Liver (tissue), 9 donors: ENCODE data around the gene PPP3CA. TPM values are rescaled to one million over a fixed set of nuclear protein-coding genes. Genes with fewer than 3 reads are reported as not detected.

Source experiments
- DNase-seq: peaks from one replicate; pipeline ENCODE4 v3.0.0-alpha.2; 2017; ENCODE audit warnings: low spot score
- H3K27ac ChIP-seq, 2 donors: one replicate each; pipeline ENCODE4 v1.7.0; 2013; ENCODE audit warnings: inconsistent platforms in 2 of 2, low read length in 2 of 2, control low read depth in 1 of 2, low read depth in 1 of 2, mild to moderate bottlenecking in 1 of 2
- H3K27me3 ChIP-seq, 4 donors: one replicate each; pipeline versions ENCODE4 v1.6.1 to v1.7.0; 2013; ENCODE audit warnings: low read length in 3 of 4, inconsistent platforms in 1 of 4, mild to moderate bottlenecking in 1 of 4, moderate library complexity in 1 of 4; ENCODE audit not compliant: control insufficient read depth in 4 of 4, insufficient read depth in 4 of 4
- H3K36me3 ChIP-seq, 4 donors: one replicate each; pipeline versions ENCODE4 v1.6.1 to v1.7.0; 2013; ENCODE audit warnings: low read length in 3 of 4, mild to moderate bottlenecking in 3 of 4, low read depth in 1 of 4, moderate library complexity in 1 of 4; ENCODE audit not compliant: control insufficient read depth in 4 of 4, insufficient read depth in 3 of 4
- H3K4me1 ChIP-seq, 4 donors: one replicate each; pipeline versions ENCODE4 v1.6.1 to v1.7.0; 2013; ENCODE audit warnings: low read length in 3 of 4, mild to moderate bottlenecking in 3 of 4, moderate library complexity in 1 of 4; ENCODE audit not compliant: control insufficient read depth in 4 of 4, insufficient read depth in 4 of 4
- H3K4me3 ChIP-seq, 3 donors: one replicate each; pipeline versions ENCODE4 v1.6.1 to v1.7.0; 2013; ENCODE audit warnings: low read length in 3 of 3, control low read depth in 1 of 3, low read depth in 1 of 3, mild to moderate bottlenecking in 1 of 3
- H3K9ac ChIP-seq, 2 donors: one replicate each; pipeline ENCODE4 v1.7.0; 2013; ENCODE audit warnings: low read length in 2 of 2, mild to moderate bottlenecking in 2 of 2, moderate library complexity in 2 of 2, control low read depth in 1 of 2, low read depth in 1 of 2
- H3K9me3 ChIP-seq, 4 donors: one replicate each; pipeline versions ENCODE4 v1.6.1 to v1.7.0; 2013; ENCODE audit warnings: low read length in 3 of 4; ENCODE audit not compliant: control insufficient read depth in 4 of 4
- ATF3 ChIP-seq: IDR thresholded peaks from 2 replicates; pipeline ENCODE4 v1.6.1; 2016; ENCODE audit warnings: antibody characterized with exemption
- CTCF ChIP-seq: fragments of 150-350 bp; IDR thresholded peaks from 2 replicates; pipeline ENCODE4 v1.5.1; 2017; ENCODE audit warnings: improper control_type of control experiment, low read depth, low read length; ENCODE audit not compliant: missing input control
- EGR1 ChIP-seq, 2 donors: IDR thresholded peaks; 2 replicates each; pipeline ENCODE4 v1.6.1; 2016 to 2018; ENCODE audit warnings: antibody characterized with exemption in 2 of 2, low read depth in 2 of 2
- FOXA1 ChIP-seq: IDR thresholded peaks from 2 replicates; pipeline ENCODE4 v1.6.1; 2016; ENCODE audit warnings: antibody characterized with exemption
- FOXA2 ChIP-seq: IDR thresholded peaks from 2 replicates; pipeline ENCODE4 v1.6.1; 2016; ENCODE audit warnings: antibody characterized with exemption
- HNF4A ChIP-seq, 2 donors: conservative IDR thresholded peaks; 2 replicates each; pipeline ENCODE4 v1.6.1; 2016; ENCODE audit warnings: antibody characterized with exemption in 2 of 2, mild to moderate bottlenecking in 2 of 2
- HNF4G ChIP-seq: IDR thresholded peaks from 2 replicates; pipeline ENCODE4 v1.6.1; 2016; ENCODE audit warnings: antibody characterized with exemption
- JUND ChIP-seq, 2 donors: IDR thresholded peaks; 2 replicates each; pipeline ENCODE4 v1.6.1; 2016; ENCODE audit warnings: antibody characterized with exemption in 2 of 2
- MAX ChIP-seq: IDR thresholded peaks from 2 replicates; pipeline ENCODE4 v1.6.1; 2016; ENCODE audit warnings: antibody characterized with exemption
- NR2F2 ChIP-seq: IDR thresholded peaks from 2 replicates; pipeline ENCODE4 v1.6.1; 2016; ENCODE audit warnings: antibody characterized with exemption
- RAD21 ChIP-seq, 2 donors: IDR thresholded peaks; 2 replicates each; pipeline ENCODE4 v1.6.1; 2016; ENCODE audit warnings: antibody characterized with exemption in 2 of 2, mild to moderate bottlenecking in 2 of 2
- REST ChIP-seq: IDR thresholded peaks from 2 replicates; pipeline ENCODE4 v1.6.1; 2016; ENCODE audit warnings: antibody characterized with exemption, mild to moderate bottlenecking
- RXRA ChIP-seq, 2 donors: IDR thresholded peaks; 2 replicates each; pipeline ENCODE4 v1.6.1; 2017 to 2018; ENCODE audit warnings: antibody characterized with exemption in 2 of 2, mild to moderate bottlenecking in 1 of 2
- TAF1 ChIP-seq: conservative IDR thresholded peaks from 2 replicates; pipeline ENCODE4 v1.6.1; 2016; ENCODE audit warnings: antibody characterized with exemption, mild to moderate bottlenecking
- YY1 ChIP-seq: IDR thresholded peaks from 2 replicates; pipeline ENCODE4 v1.6.1; 2016; ENCODE audit warnings: antibody characterized with exemption, mild to moderate bottlenecking
- ZBTB33 ChIP-seq: IDR thresholded peaks from 2 replicates; pipeline ENCODE4 v1.6.1; 2016; ENCODE audit warnings: antibody characterized with exemption
- WGBS: extraction: QIAGEN DNeasy Blood & Tissue Kit; methylation state at CpG from one replicate; pipeline ENCODE4 v1.1.7; 2013; 5-methylcytosine and 5-hydroxymethylcytosine counted together
- polyA plus RNA-seq, 2 donors: library from polyadenylated mRNA; stranded (reverse) in 1 of 2; unstranded in 1 of 2; fragments of 200-250 nt in 1 of 2; fragments of >200 nt in 1 of 2; fragmentation: Nextera tagmentation in 1 of 2; extraction: Ambion mirVana in 1 of 2; gene quantifications; one replicate each; pipeline versions ENCODE4 v1.2.1 to v1.2.3, GENCODE V29; 2013 to 2015
- total RNA-seq, 2 donors: library from RNA; depleted of rRNA; stranded (reverse); fragments of >200 nt; gene quantifications; one replicate each; pipeline ENCODE4 v1.2.3, GENCODE V29; 2014
- donor health status: healthy.
- donor health status: healthy.
- donor health status: healthy.
- donor health status: healthy.
- donor health status: healthy.

Gene PPP3CA
- total and polyA plus RNA-seq, 4 donors, result 3.6 to 18.2 (median 14.2) TPM

- H3K27ac ChIP-seq, result no peak overlapping the region
- peaks cover 0 to 2% (median 0%) of the 10 kb centered on the region in 4 donors for H3K4me1 ChIP-seq
- TF ChIP-seq NR2F2, result no peak
- no peak for TF ChIP-seq RAD21 (IDR thresholded peaks at IDR 0.05)
- no peak for TF ChIP-seq MAX
- TF ChIP-seq EGR1 (IDR thresholded peaks at IDR 0.05; ENCODE audit: low read depth in 2 of 2), result no peak
- no peak for TF ChIP-seq CTCF
- TF ChIP-seq YY1, result no peak
- TF ChIP-seq HNF4A (conservative IDR thresholded peaks at IDR 0.05), result no peak
- TF ChIP-seq TAF1, result no peak
- TF ChIP-seq ZBTB33, result no peak
- TF ChIP-seq REST, result no peak
- TF ChIP-seq ATF3, result no peak
- TF ChIP-seq JUND (IDR thresholded peaks at IDR 0.05), result no peak
- no peak overlapping the region for H3K4me3 ChIP-seq
- no peak for DNase-seq
- H3K36me3 ChIP-seq, result no peaks in the 10 kb centered on the region
- WGBS, result 92% methylated on average over 3 of the region's 3 CpGs
- no peaks in the 10 kb centered on the region for H3K27me3 ChIP-seq
- H3K9me3 ChIP-seq, result no peaks in the 10 kb centered on the region
- H3K9ac ChIP-seq, result no peak overlapping the region
Observed at GRCh38 chr4:101294597-101294996, 52.7 kb downstream of the PPP3CA start.

- Histone ChIP-seq H3K36me3 (no peaks in the 10 kb centered on the region), H3K4me1 (peaks cover 0 to 2% (median 0%) of the 10 kb centered on the region in 4 donors), H3K9me3 (no peaks in the 10 kb centered on the region), H3K4me3 (no peak overlapping the region), H3K27ac (no peak overlapping the region), H3K27me3 (no peaks in the 10 kb centered on the region), H3K9ac (no peak overlapping the region)
- no peak for DNase-seq
- 92% methylated on average over 2 of the region's 2 CpGs for WGBS
- TF ChIP-seq MAX, result no peak
- TF ChIP-seq FOXA1, result no peak
- no peak for TF ChIP-seq ATF3
- TF ChIP-seq ZBTB33, result no peak
- TF ChIP-seq EGR1 (IDR thresholded peaks at IDR 0.05; ENCODE audit: low read depth in 2 of 2), result no peak
- no peak for TF ChIP-seq FOXA2
- no peak for TF ChIP-seq REST
- no peak for TF ChIP-seq TAF1
- TF ChIP-seq HNF4A (conservative IDR thresholded peaks at IDR 0.05), result no peak
- TF ChIP-seq HNF4G, result no peak
- no peak for TF ChIP-seq YY1
- TF ChIP-seq RXRA (IDR thresholded peaks at IDR 0.05), result no peak
Observed at GRCh38 chr4:101292901-101293300, 54.4 kb downstream of the PPP3CA start.
